ENCODE results near the gene OXCT1. TPM values are rescaled to one million over a fixed set of nuclear protein-coding genes. Genes with fewer than 3 reads are reported as not detected.

The OXCT1 gene
- total and polyA plus RNA-seq, 9 of the 15 experiments (the other 6 are each of a cell fraction or from before 2014, with no cell fraction given): 24.7 to 61.2 (median 41.9) TPM

DNA sequence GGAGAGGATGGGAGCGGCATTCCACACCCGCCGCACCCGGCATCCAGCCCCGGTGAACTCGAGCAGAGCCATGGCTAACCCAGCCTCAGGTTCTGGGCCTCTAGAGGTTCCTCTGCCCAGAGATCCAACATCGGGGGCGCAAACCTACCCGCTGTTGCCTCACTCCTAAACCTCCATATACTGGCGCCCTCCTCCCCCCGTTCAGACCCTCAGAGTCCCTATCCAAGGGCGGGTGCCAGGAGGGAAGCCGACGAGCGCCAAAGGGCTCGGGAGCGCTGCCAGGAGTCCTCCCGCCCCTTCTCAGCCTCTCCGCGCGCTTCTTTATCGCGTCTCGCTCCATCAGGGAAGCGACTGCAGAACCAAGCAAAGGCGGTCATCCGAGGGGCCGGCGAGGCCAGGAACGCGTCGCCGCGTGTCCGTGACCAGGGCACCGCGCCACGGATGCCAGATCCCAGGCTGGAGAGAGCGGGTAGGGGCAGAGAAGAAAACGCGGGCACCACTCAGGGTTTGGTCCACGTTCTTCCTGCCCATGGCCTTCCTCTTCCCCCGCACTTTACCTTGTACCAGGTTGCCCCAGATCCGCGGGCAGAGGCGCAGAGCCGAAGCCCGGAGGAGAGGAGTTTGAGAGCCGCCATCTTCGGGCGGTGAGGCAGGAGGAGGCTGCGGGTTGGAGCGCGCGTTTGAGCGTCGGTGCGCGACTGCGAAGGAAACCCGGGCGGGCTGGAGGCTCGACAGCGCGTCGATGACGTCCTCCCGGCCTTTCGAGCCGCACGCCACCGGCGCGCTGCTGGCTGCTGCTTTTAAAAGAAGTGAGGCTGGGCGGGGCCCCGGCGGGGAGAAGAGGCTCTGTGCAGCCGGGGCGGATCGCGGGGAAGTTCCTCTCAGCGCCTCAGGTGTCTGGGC, at the start of gene OXCT1 (continued):
- TF ChIP-seq ZNF3 (CRISPR knock-in tag; IDR thresholded peaks at IDR 0.05) (no peak), RBBP5 (IDR thresholded peaks at IDR 0.05; ENCODE audit: borderline replicate concordance, insufficient read depth, low read length, poor library complexity, severe bottlenecking) (peak; percentile 68), POLR2G (IDR thresholded peaks at IDR 0.05; ENCODE audit: low read depth, low read length) (peak; percentile 99), RBFOX2 (IDR thresholded peaks at IDR 0.05; ENCODE audit: low read depth, low read length) (peak; percentile 95), JUN (IDR thresholded peaks at IDR 0.05; ENCODE audit: borderline replicate concordance, low read depth, low read length) (peak; percentile 49; the same call in 1 of the 2 replicates), JUN (CRISPR knock-in tag; IDR thresholded peaks at IDR 0.05; ENCODE audit: borderline replicate concordance) (no peak), RCOR1 (IDR thresholded peaks at IDR 0.05; ENCODE audit: borderline replicate concordance in 1 of 2, low read depth in 2 of 2, low read length in 2 of 2) (peak in 1 of 2 experiments; percentile 9; a peak in 1 of 4 replicates), HDAC2 (IDR thresholded peaks at IDR 0.05) (no peak), HDAC3 (IDR thresholded peaks at IDR 0.05; ENCODE audit: borderline replicate concordance, partially characterized antibody) (no peak), MBD2 (IDR thresholded peaks at IDR 0.05; ENCODE audit: borderline replicate concordance, low read depth) (peak; percentile 26; the same call in 1 of the 2 replicates), GTF2E2 (tag; IDR thresholded peaks at IDR 0.05) (peak; percentile 83)
- TF ChIP-seq, protein P1, sequence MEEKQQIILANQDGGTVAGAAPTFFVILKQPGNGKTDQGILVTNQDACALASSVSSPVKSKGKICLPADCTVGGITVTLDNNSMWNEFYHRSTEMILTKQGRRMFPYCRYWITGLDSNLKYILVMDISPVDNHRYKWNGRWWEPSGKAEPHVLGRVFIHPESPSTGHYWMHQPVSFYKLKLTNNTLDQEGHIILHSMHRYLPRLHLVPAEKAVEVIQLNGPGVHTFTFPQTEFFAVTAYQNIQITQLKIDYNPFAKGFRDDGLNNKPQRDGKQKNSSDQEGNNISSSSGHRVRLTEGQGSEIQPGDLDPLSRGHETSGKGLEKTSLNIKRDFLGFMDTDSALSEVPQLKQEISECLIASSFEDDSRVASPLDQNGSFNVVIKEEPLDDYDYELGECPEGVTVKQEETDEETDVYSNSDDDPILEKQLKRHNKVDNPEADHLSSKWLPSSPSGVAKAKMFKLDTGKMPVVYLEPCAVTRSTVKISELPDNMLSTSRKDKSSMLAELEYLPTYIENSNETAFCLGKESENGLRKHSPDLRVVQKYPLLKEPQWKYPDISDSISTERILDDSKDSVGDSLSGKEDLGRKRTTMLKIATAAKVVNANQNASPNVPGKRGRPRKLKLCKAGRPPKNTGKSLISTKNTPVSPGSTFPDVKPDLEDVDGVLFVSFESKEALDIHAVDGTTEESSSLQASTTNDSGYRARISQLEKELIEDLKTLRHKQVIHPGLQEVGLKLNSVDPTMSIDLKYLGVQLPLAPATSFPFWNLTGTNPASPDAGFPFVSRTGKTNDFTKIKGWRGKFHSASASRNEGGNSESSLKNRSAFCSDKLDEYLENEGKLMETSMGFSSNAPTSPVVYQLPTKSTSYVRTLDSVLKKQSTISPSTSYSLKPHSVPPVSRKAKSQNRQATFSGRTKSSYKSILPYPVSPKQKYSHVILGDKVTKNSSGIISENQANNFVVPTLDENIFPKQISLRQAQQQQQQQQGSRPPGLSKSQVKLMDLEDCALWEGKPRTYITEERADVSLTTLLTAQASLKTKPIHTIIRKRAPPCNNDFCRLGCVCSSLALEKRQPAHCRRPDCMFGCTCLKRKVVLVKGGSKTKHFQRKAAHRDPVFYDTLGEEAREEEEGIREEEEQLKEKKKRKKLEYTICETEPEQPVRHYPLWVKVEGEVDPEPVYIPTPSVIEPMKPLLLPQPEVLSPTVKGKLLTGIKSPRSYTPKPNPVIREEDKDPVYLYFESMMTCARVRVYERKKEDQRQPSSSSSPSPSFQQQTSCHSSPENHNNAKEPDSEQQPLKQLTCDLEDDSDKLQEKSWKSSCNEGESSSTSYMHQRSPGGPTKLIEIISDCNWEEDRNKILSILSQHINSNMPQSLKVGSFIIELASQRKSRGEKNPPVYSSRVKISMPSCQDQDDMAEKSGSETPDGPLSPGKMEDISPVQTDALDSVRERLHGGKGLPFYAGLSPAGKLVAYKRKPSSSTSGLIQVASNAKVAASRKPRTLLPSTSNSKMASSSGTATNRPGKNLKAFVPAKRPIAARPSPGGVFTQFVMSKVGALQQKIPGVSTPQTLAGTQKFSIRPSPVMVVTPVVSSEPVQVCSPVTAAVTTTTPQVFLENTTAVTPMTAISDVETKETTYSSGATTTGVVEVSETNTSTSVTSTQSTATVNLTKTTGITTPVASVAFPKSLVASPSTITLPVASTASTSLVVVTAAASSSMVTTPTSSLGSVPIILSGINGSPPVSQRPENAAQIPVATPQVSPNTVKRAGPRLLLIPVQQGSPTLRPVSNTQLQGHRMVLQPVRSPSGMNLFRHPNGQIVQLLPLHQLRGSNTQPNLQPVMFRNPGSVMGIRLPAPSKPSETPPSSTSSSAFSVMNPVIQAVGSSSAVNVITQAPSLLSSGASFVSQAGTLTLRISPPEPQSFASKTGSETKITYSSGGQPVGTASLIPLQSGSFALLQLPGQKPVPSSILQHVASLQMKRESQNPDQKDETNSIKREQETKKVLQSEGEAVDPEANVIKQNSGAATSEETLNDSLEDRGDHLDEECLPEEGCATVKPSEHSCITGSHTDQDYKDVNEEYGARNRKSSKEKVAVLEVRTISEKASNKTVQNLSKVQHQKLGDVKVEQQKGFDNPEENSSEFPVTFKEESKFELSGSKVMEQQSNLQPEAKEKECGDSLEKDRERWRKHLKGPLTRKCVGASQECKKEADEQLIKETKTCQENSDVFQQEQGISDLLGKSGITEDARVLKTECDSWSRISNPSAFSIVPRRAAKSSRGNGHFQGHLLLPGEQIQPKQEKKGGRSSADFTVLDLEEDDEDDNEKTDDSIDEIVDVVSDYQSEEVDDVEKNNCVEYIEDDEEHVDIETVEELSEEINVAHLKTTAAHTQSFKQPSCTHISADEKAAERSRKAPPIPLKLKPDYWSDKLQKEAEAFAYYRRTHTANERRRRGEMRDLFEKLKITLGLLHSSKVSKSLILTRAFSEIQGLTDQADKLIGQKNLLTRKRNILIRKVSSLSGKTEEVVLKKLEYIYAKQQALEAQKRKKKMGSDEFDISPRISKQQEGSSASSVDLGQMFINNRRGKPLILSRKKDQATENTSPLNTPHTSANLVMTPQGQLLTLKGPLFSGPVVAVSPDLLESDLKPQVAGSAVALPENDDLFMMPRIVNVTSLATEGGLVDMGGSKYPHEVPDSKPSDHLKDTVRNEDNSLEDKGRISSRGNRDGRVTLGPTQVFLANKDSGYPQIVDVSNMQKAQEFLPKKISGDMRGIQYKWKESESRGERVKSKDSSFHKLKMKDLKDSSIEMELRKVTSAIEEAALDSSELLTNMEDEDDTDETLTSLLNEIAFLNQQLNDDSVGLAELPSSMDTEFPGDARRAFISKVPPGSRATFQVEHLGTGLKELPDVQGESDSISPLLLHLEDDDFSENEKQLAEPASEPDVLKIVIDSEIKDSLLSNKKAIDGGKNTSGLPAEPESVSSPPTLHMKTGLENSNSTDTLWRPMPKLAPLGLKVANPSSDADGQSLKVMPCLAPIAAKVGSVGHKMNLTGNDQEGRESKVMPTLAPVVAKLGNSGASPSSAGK (IDR thresholded peaks at IDR 0.05): peak; percentile 92
- TF ChIP-seq, protein P2, sequence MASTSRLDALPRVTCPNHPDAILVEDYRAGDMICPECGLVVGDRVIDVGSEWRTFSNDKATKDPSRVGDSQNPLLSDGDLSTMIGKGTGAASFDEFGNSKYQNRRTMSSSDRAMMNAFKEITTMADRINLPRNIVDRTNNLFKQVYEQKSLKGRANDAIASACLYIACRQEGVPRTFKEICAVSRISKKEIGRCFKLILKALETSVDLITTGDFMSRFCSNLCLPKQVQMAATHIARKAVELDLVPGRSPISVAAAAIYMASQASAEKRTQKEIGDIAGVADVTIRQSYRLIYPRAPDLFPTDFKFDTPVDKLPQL (IDR thresholded peaks at IDR 0.05; ENCODE audit: extremely low read depth, insufficient read length): peak; percentile 27

Measured in K562 (cell line).